ENCODE data around the gene ZBTB40. TPM values are rescaled to one million over a fixed set of nuclear protein-coding genes. Genes with fewer than 3 reads are reported as not detected.

Gene ZBTB40
- total RNA-seq, 6 experiments from 2014 or later: 8.8 to 12.2 (median 10.7) TPM

GRCh38 chr1:22408230-22408629 lies 43.4 kb upstream of the ZBTB40 start:
- TF ChIP-seq CTCF (IDR thresholded peaks at IDR 0.05): no peak
- Mint-ChIP-seq H3K4me1 (ENCODE audit: low read depth) (peaks cover 17% of the 10 kb centered on the region), H3K4me3 (no peak overlapping the region), H3K27ac (no peak overlapping the region), H3K27me3 (ENCODE audit: insufficient read depth) (peaks cover 20% of the 10 kb centered on the region), H3K36me3 (ENCODE audit: low read depth) (no peaks in the 10 kb centered on the region; the same call in 1 of the 2 replicates), H3K9me3 (no peaks in the 10 kb centered on the region)
- no peak for DNase-seq

GRCh38 chr1:22410401-22410800 lies 41.2 kb upstream of the ZBTB40 start:
- Mint-ChIP-seq H3K36me3 (ENCODE audit: low read depth) (no peaks in the 10 kb centered on the region; the same call in 1 of the 2 replicates), H3K4me3 (no peak overlapping the region), H3K27ac (no peak overlapping the region), H3K9me3 (no peaks in the 10 kb centered on the region), H3K4me1 (ENCODE audit: low read depth) (peaks cover 17% of the 10 kb centered on the region), H3K27me3 (ENCODE audit: insufficient read depth) (peaks cover 16% of the 10 kb centered on the region)
- DNase-seq: no peak
- no peak for TF ChIP-seq CTCF (IDR thresholded peaks at IDR 0.05)

- Mint-ChIP-seq H3K36me3 (ENCODE audit: low read depth) (no peaks in the 10 kb centered on the region; the same call in 1 of the 2 replicates), H3K27me3 (ENCODE audit: insufficient read depth) (peaks cover 16% of the 10 kb centered on the region), H3K4me1 (ENCODE audit: low read depth) (peaks cover 17% of the 10 kb centered on the region), H3K4me3 (no peak overlapping the region), H3K27ac (no peak overlapping the region), H3K9me3 (no peaks in the 10 kb centered on the region)
- TF ChIP-seq CTCF (IDR thresholded peaks at IDR 0.05): no peak
- DNase-seq: no peak
Observed at GRCh38 chr1:22410928-22411495, 40.6 kb upstream of the ZBTB40 start.

- no peak for DNase-seq
- H3K27me3 Mint-ChIP-seq (ENCODE audit: insufficient read depth): peaks cover 16% of the 10 kb centered on the region
- no peak for TF ChIP-seq CTCF (IDR thresholded peaks at IDR 0.05)
- H3K9me3 Mint-ChIP-seq: no peaks in the 10 kb centered on the region
- H3K4me3 Mint-ChIP-seq: no peak overlapping the region
- H3K4me1 Mint-ChIP-seq (ENCODE audit: low read depth): peaks cover 17% of the 10 kb centered on the region
- H3K36me3 Mint-ChIP-seq (ENCODE audit: low read depth): no peaks in the 10 kb centered on the region; the same call in 1 of the 2 replicates
- H3K27ac Mint-ChIP-seq: no peak overlapping the region
Observed at GRCh38 chr1:22411589-22411988, 40.1 kb upstream of the ZBTB40 start.

GRCh38 chr1:22412932-22413727 lies 38.5 kb upstream of the ZBTB40 start:
- H3K9me3 Mint-ChIP-seq: no peaks in the 10 kb centered on the region
- no peaks in the 10 kb centered on the region for H3K36me3 Mint-ChIP-seq (ENCODE audit: low read depth)
- no peak for TF ChIP-seq CTCF (IDR thresholded peaks at IDR 0.05)
- no peak overlapping the region for H3K4me3 Mint-ChIP-seq
- DNase-seq: peak; percentile 28
- H3K27me3 Mint-ChIP-seq (ENCODE audit: insufficient read depth): peaks cover 13% of the 10 kb centered on the region
- peaks cover 13% of the 10 kb centered on the region for H3K4me1 Mint-ChIP-seq (ENCODE audit: low read depth)
- H3K27ac Mint-ChIP-seq: peak overlapping the region; percentile 31; the same call in 1 of the 2 replicates
